NCI-H526 (cell line): Measurements from ENCODE around the gene DOCK1.

Source experiments
- DNase-seq, 2 experiments: peaks; one replicate each; lab custom pipeline; 2025; lab: John Stamatoyannopoulos, UW

DOCK1 gene

GRCh38 chr10:127399668-127400067, 494.4 kb downstream of the DOCK1 start:
- DNase-seq: no peak

- DNase-seq: no peak
Observed at GRCh38 chr10:127400216-127400615, 495.0 kb downstream of the DOCK1 start.

- no peak for DNase-seq
Observed at GRCh38 chr10:127402596-127403409, 497.6 kb downstream of the DOCK1 start.

GRCh38 chr10:127405221-127405620, 500.0 kb downstream of the DOCK1 start:
- DNase-seq: no peak

- no peak for DNase-seq
Observed at GRCh38 chr10:127406018-127406550, 500.9 kb downstream of the DOCK1 start.

GRCh38 chr10:127407551-127407950, 502.3 kb downstream of the DOCK1 start:
- DNase-seq: no peak

- no peak for DNase-seq
Observed at GRCh38 chr10:127408112-127408710, 503.0 kb downstream of the DOCK1 start.

GRCh38 chr10:127408733-127409132, 503.5 kb downstream of the DOCK1 start:
- DNase-seq: no peak

- no peak for DNase-seq
Observed at GRCh38 chr10:127410030-127410429, 504.8 kb downstream of the DOCK1 start.

GRCh38 chr10:127411062-127411461, 505.8 kb downstream of the DOCK1 start:
- DNase-seq: no peak

GRCh38 chr10:127413326-127413725, 508.1 kb downstream of the DOCK1 start:
- DNase-seq: no peak

- DNase-seq: no peak
Observed at GRCh38 chr10:127414024-127414423, 508.8 kb downstream of the DOCK1 start.

GRCh38 chr10:127415116-127415515, 509.9 kb downstream of the DOCK1 start:
- no peak for DNase-seq

- no peak for DNase-seq
Observed at GRCh38 chr10:127415901-127416581, 510.8 kb downstream of the DOCK1 start.

GRCh38 chr10:127417031-127417430, 511.8 kb downstream of the DOCK1 start:
- DNase-seq: no peak

- DNase-seq: no peak
Observed at GRCh38 chr10:127417686-127418401, 512.6 kb downstream of the DOCK1 start.

- no peak for DNase-seq
Observed at GRCh38 chr10:127418536-127419168, 513.4 kb downstream of the DOCK1 start.

GRCh38 chr10:127420138-127420684, 515.0 kb downstream of the DOCK1 start:
- no peak for DNase-seq

- DNase-seq: no peak
Observed at GRCh38 chr10:127423218-127423915, 518.1 kb downstream of the DOCK1 start.

GRCh38 chr10:127424594-127425264, 519.5 kb downstream of the DOCK1 start:
- no peak for DNase-seq
